Stomach smooth muscle (tissue), 2 donors: Measurements from ENCODE around the gene ADAR.

Experiments
- H3K27ac ChIP-seq: one replicate; pipeline ENCODE4 v1.7.0; 2013; ENCODE audit warnings: mild to moderate bottlenecking, low read length, inconsistent platforms
- H3K27me3 ChIP-seq, 2 donors: one replicate each; pipeline ENCODE4 v1.7.0; 2013; ENCODE audit warnings: low read length in 2 of 2; ENCODE audit not compliant: insufficient read depth in 2 of 2, control insufficient read depth in 1 of 2
- H3K36me3 ChIP-seq, 2 donors: one replicate each; pipeline ENCODE4 v1.7.0; 2013; ENCODE audit warnings: low read length in 2 of 2; ENCODE audit not compliant: control insufficient read depth in 2 of 2, insufficient read depth in 2 of 2
- H3K4me1 ChIP-seq: one replicate; pipeline ENCODE4 v1.7.0; 2013; ENCODE audit warnings: low read length; ENCODE audit not compliant: control insufficient read depth, insufficient read depth
- H3K4me3 ChIP-seq, 2 donors: one replicate each; pipeline ENCODE4 v1.7.0; 2013; ENCODE audit warnings: low read length in 2 of 2
- H3K9ac ChIP-seq, 2 donors: one replicate each; pipeline ENCODE4 v1.7.0; 2013; ENCODE audit warnings: low read length in 2 of 2, mild to moderate bottlenecking in 1 of 2
- H3K9me3 ChIP-seq, 2 donors: one replicate each; pipeline ENCODE4 v1.7.0; 2013; ENCODE audit warnings: low read length in 2 of 2; ENCODE audit not compliant: control insufficient read depth in 2 of 2
- donor health status: healthy.
- donor health status: Pancreatic carcinoma.

Gene ADAR

GRCh38 chr1:154571964-154572288 lies 36.1 kb downstream of the ADAR start:
- Histone ChIP-seq H3K9me3 (no peaks in the 10 kb centered on the region), H3K36me3 (no peaks in the 10 kb centered on the region), H3K27me3 (peaks cover 7 to 11% of the 10 kb centered on the region in 2 donors), H3K4me1 (peaks cover 8% of the 10 kb centered on the region), H3K9ac (no peak overlapping the region), H3K27ac (no peak overlapping the region), H3K4me3 (no peak overlapping the region)

GRCh38 chr1:154571244-154571963 lies 36.6 kb downstream of the ADAR start:
- Histone ChIP-seq H3K4me1 (peaks cover 8% of the 10 kb centered on the region), H3K27me3 (peaks cover 7 to 11% of the 10 kb centered on the region in 2 donors), H3K9ac (no peak overlapping the region), H3K9me3 (no peaks in the 10 kb centered on the region), H3K4me3 (no peak overlapping the region), H3K27ac (no peak overlapping the region), H3K36me3 (no peaks in the 10 kb centered on the region)

- peak overlapping the region in 1 of 2 donors; percentile 57 for H3K4me3 ChIP-seq
- H3K27me3 ChIP-seq, result peaks cover 7 to 9% of the 10 kb centered on the region in 2 donors
- H3K9ac ChIP-seq, result no peak overlapping the region
Measured at GRCh38 chr1:154568157-154568815, 39.7 kb downstream of the ADAR start.

GRCh38 chr1:154567386-154568156 lies 40.4 kb downstream of the ADAR start, which contains the start of gene CHRNB2:
TSS of gene CHRNB2 (plus strand) at chr1:154567778. CDS start at chr1:154568045, 267 bp downstream.
- peak within 1 kb of the TSS in 1 of 2 donors; percentile 57 for H3K4me3 ChIP-seq
- H3K27me3 ChIP-seq, result peaks cover 7 to 9% of the 10 kb centered on the region in 2 donors
- peaks cover 8% of the 10 kb centered on the region for H3K4me1 ChIP-seq
- H3K27ac ChIP-seq, result no peak within 1 kb of the TSS
- no peak within 1 kb of the TSS for H3K9ac ChIP-seq
- no peaks in the 10 kb centered on the region for H3K36me3 ChIP-seq
- H3K9me3 ChIP-seq, result no peaks in the 10 kb centered on the region

More at GRCh38 chr1:154568157-154568815, 39.7 kb downstream of the ADAR start:
- H3K9me3 ChIP-seq, result no peaks in the 10 kb centered on the region
- H3K4me1 ChIP-seq, result peaks cover 8% of the 10 kb centered on the region
- no peaks in the 10 kb centered on the region for H3K36me3 ChIP-seq
- H3K27ac ChIP-seq, result no peak overlapping the region

GRCh38 chr1:154565876-154566275 lies 42.1 kb downstream of the ADAR start:
- Histone ChIP-seq H3K27ac (no peak overlapping the region), H3K4me1 (peaks cover 8% of the 10 kb centered on the region), H3K9ac (no peak overlapping the region), H3K27me3 (peaks cover 7% of the 10 kb centered on the region in 2 donors), H3K9me3 (no peaks in the 10 kb centered on the region), H3K36me3 (no peaks in the 10 kb centered on the region), H3K4me3 (no peak overlapping the region)

GRCh38 chr1:154559466-154560044 lies 48.4 kb downstream of the ADAR start:
- Histone ChIP-seq H3K9ac (peak overlapping the region; percentile 77 to 85), H3K4me1 (peaks cover 40% of the 10 kb centered on the region), H3K27me3 (no peaks in the 10 kb centered on the region), H3K9me3 (no peaks in the 10 kb centered on the region), H3K4me3 (peak overlapping the region; percentile 88 to 93), H3K36me3 (peaks cover 9 to 12% of the 10 kb centered on the region in 2 donors), H3K27ac (peak overlapping the region; percentile 95)

GRCh38 chr1:154558720-154559465 lies 49.1 kb downstream of the ADAR start:
- Histone ChIP-seq H3K27ac (peak overlapping the region; percentile 95), H3K36me3 (peaks cover 15 to 18% of the 10 kb centered on the region in 2 donors), H3K4me1 (peaks cover 44% of the 10 kb centered on the region), H3K4me3 (peak overlapping the region; percentile 88 to 93), H3K9me3 (no peaks in the 10 kb centered on the region), H3K9ac (peak overlapping the region; percentile 77 to 85), H3K27me3 (no peaks in the 10 kb centered on the region)

GRCh38 chr1:154557939-154558719 lies 49.9 kb downstream of the ADAR start, which contains the start of gene UBE2Q1:
TSS of gene UBE2Q1 (minus strand) at chr1:154558662. CDS start at chr1:154558553, 109 bp downstream.
- peak within 1 kb of the TSS; percentile 86 for H3K9ac ChIP-seq

GRCh38 chr1:154557248-154557938 lies 50.6 kb downstream of the ADAR start:
- Histone ChIP-seq H3K36me3 (peaks cover 29 to 32% of the 10 kb centered on the region in 2 donors), H3K9me3 (no peaks in the 10 kb centered on the region), H3K27me3 (no peaks in the 10 kb centered on the region), H3K27ac (peak overlapping the region; percentile 38), H3K4me3 (peak overlapping the region; percentile 64 to 86), H3K9ac (peak overlapping the region; percentile 86), H3K4me1 (peaks cover 59% of the 10 kb centered on the region)

More at GRCh38 chr1:154557939-154558719, 49.9 kb downstream of the ADAR start, which contains the start of gene UBE2Q1:
- Histone ChIP-seq H3K9me3 (no peaks in the 10 kb centered on the region), H3K27ac (peak within 1 kb of the TSS; percentile 95), H3K4me3 (peak within 1 kb of the TSS; percentile 88 to 93), H3K27me3 (no peaks in the 10 kb centered on the region), H3K4me1 (peaks cover 52% of the 10 kb centered on the region), H3K36me3 (peaks cover 22 to 26% of the 10 kb centered on the region in 2 donors)
